Measurements from ENCODE around the gene CR2. TPM values are rescaled to one million over a fixed set of nuclear protein-coding genes. Genes with fewer than 3 reads are reported as not detected.

The CR2 gene
- total and polyA plus RNA-seq, 2 of the 4 experiments (the other 2 are of a cell fraction): not detected

DNA sequence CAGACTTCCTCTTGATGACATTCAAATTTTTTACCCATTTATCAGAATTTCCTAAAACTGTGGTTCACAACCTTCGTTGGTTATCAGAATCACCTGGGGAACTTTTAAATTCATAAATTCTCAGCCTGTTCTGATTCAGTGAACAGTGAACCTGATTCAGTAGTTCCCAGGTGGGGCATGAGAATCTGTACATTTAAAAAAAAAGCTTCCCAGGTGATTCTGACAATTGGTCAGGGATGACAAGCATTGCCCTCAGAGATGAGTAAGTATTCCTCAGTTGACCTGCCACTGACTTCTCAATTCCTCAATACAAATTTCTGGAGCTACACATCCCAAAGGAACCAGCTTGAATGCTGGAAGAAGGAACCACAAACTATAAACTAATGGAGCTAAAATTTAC is 23.5 kb upstream of the CR2 start:
- in situ Hi-C loops (cut with MboI; ENCODE audit: low sequenced_read_pairs): no loop called here

More for the DNA sequence above, 23.5 kb upstream of the CR2 start:
- no peaks in the 10 kb centered on the region; the same call in 1 of the 2 replicates for H3K27me3 ChIP-seq (ENCODE audit: control insufficient read depth, insufficient read depth, low read length)
- H4K20me1 ChIP-seq (ENCODE audit: insufficient read depth, low read length): no peaks in the 10 kb centered on the region
- no peak overlapping the region for H3K4ac ChIP-seq (ENCODE audit: low read depth, low read length)
- H3K9ac ChIP-seq (ENCODE audit: low read depth, low read length): no peak overlapping the region
- H4K5ac ChIP-seq (ENCODE audit: low read depth, low read length): no peak overlapping the region
- H4K91ac ChIP-seq (ENCODE audit: insufficient read depth, low read depth, low read length): no peak overlapping the region
- no peak overlapping the region for H2BK120ac ChIP-seq (ENCODE audit: low read depth, low read length)
- H3K4me3 ChIP-seq (ENCODE audit: insufficient read depth, low read depth, low read length): no peak overlapping the region
- no peak overlapping the region for H3K4me2 ChIP-seq (ENCODE audit: low read depth, low read length)
- H3K4me1 ChIP-seq (ENCODE audit: control insufficient read depth, insufficient read depth, low read length): no peaks in the 10 kb centered on the region
- no peak overlapping the region for H2BK20ac ChIP-seq (ENCODE audit: low read depth, low read length)
- intact Hi-C loops (cut with micrococcal nuclease): no loop called here
- ATAC-seq (ENCODE audit: low read depth) (no peak), DNase-seq (no peak)
- BruUV-seq (replicated peaks): no TSS peak
- no peaks in the 10 kb centered on the region for H3K9me3 ChIP-seq (ENCODE audit: control insufficient read depth, insufficient read depth, low read length)
- H2AK9ac ChIP-seq (replicated peaks; ENCODE audit: low read depth, low read length, poor library complexity): no peak overlapping the region
- H2BK15ac ChIP-seq (ENCODE audit: low read depth, low read length): no peak overlapping the region
- H2AFZ ChIP-seq (replicated peaks; ENCODE audit: low read length, poor library complexity): no peak overlapping the region
- no peaks in the 10 kb centered on the region for H3K9me1 ChIP-seq (ENCODE audit: insufficient read depth, low read length)
- CTCF ChIA-PET: interaction anchor here (0.6 to 0.8 kb wide), 2 partner anchors 276 to 1560 kb away, joined by 3 to 6 read pairs; no protein-coding TSS in a partner anchor
- no peak overlapping the region for H3K23ac ChIP-seq (ENCODE audit: low read depth, low read length)
- dilution Hi-C loops (cut with HindIII; ENCODE audit: low sequenced_read_pairs, unreplicated experiment): no loop called here
- TF ChIP-seq BHLHE40 (IDR thresholded peaks at IDR 0.05; ENCODE audit: low read depth, low read length) (no peak), POLR2A (IDR thresholded peaks at IDR 0.05; ENCODE audit: low read depth, low read length) (no peak), NFE2L2 (IDR thresholded peaks at IDR 0.05; ENCODE audit: low read depth, low read length) (no peak), MAFK (IDR thresholded peaks at IDR 0.05; ENCODE audit: low read depth, low read length) (no peak), FOS (IDR thresholded peaks at IDR 0.05; ENCODE audit: low read depth, low read length) (no peak), CEBPB (IDR thresholded peaks at IDR 0.05; ENCODE audit: low read depth, low read length) (no peak), RFX5 (IDR thresholded peaks at IDR 0.05; ENCODE audit: low read depth, low read length) (no peak)
- TF ChIP-seq, protein P1, sequence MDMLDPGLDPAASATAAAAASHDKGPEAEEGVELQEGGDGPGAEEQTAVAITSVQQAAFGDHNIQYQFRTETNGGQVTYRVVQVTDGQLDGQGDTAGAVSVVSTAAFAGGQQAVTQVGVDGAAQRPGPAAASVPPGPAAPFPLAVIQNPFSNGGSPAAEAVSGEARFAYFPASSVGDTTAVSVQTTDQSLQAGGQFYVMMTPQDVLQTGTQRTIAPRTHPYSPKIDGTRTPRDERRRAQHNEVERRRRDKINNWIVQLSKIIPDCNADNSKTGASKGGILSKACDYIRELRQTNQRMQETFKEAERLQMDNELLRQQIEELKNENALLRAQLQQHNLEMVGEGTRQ (IDR thresholded peaks at IDR 0.05; ENCODE audit: low read depth, low read length): no peak
- POLR2A ChIA-PET (ENCODE audit: unreplicated experiment): no interaction called here
- H3K27ac ChIP-seq (ENCODE audit: insufficient read depth, low read length): no peak overlapping the region
- no peaks in the 10 kb centered on the region for H3K79me1 ChIP-seq (ENCODE audit: low read depth in 1 of 2, low read length in 2 of 2)
- H3K18ac ChIP-seq (ENCODE audit: low read depth, low read length): no peak overlapping the region
- WGBS, 2 experiments (ENCODE audit: extremely low coverage in 2 of 2, insufficient read length in 1 of 2): no CpG with 5 or more reads among the region's 1 CpG
- H4K8ac ChIP-seq (ENCODE audit: low read depth in 2 of 2, low read length in 2 of 2): no peak overlapping the region
- H2BK5ac ChIP-seq (ENCODE audit: low read depth, low read length, poor library complexity, severe bottlenecking): no peak overlapping the region
- no peak overlapping the region for H3K14ac ChIP-seq (replicated peaks; ENCODE audit: low read depth, low read length)
- no peak overlapping the region for H2AK5ac ChIP-seq (ENCODE audit: low read depth, low read length)
- no peaks in the 10 kb centered on the region for H3K36me3 ChIP-seq (ENCODE audit: control insufficient read depth, insufficient read depth, low read length)
- no peak overlapping the region for H3K56ac ChIP-seq (ENCODE audit: extremely low read depth, insufficient read depth, low read length)

All from IMR-90 (cell line).